GM23248 (cell line): ENCODE data around the gene ZBP1.

Source experiments
- EZH2 ChIP-seq: fragments of 200-600 bp; sonication (generic); IDR thresholded peaks from 2 replicates; pipeline ENCODE4 v1.6.1; 2018; ENCODE audit warnings: antibody characterized with exemption, mild to moderate bottlenecking; ENCODE audit not compliant: insufficient read depth, poor library complexity, severe bottlenecking
- EZH2phosphoT487 ChIP-seq: fragments of 200-600 bp; sonication (generic); IDR thresholded peaks from 2 replicates; pipeline ENCODE4 v1.6.1; 2018; ENCODE audit warnings: antibody characterized with exemption, moderate library complexity, mild to moderate bottlenecking, low read depth; ENCODE audit not compliant: insufficient read depth

DNA sequence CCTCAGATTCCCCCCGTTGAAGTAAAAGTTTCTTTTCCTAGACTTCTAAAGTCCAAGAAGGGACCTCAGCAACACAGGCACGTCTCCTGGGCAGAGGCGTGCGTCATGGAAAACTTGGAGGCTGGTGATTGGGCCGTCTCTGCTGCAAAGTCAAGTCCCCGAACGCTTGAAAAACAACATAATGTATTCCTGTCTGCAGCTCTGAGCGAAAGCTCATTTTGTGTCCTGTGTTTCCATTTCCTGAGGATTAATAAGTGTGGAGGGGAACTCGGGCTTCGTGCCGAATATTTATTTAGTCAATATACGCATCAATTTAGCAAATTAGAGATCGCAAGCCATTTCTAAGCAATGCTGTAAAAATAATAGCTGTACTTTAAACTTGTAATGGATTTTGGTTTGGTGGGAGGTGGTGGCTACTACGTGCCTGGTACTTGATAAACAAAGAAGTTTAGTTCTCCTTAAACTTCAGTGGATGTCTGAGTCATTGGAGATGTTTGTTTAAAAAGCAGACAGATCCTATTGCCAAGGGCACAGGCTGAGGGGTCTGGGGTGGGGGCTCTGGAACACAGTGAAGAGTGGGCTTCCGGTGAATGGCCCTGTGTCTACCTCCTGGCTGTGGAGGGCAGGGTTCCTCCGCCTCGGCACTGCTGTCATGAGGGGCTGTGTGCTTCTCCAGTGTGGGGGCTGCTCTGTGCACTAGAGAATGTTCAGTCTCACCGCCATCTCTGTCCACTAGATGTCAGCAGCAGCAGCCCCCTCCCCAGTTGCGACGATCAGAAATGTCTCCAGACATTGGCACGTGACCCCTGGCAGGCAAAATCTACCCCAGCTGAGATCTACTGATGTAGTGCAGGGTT is 37.6 kb downstream of the ZBP1 start:
- TF ChIP-seq EZH2, result no peak
- no peak for TF ChIP-seq EZH2phosphoT487
